H7 (cell line): Measurements from ENCODE around the gene RMRP. TPM values are rescaled to one million over a fixed set of nuclear protein-coding genes. Genes with fewer than 3 reads are reported as not detected.
A peak's percentile ranks its signal among the peaks of the same experiment; 100 is the strongest.

Experiments used
- DNase-seq: peaks from one replicate; pipeline ENCODE4 v3.0.0; 2012
- H3K27me3 ChIP-seq: 2 replicates; pipeline ENCODE4 v1.6.0; 2011; ENCODE audit warnings: mild to moderate bottlenecking, low read length; ENCODE audit not compliant: control insufficient read depth, insufficient read depth
- H3K36me3 ChIP-seq: replicated peaks from 2 replicates; pipeline ENCODE4 v1.5.1; 2011; ENCODE audit warnings: low read length; ENCODE audit not compliant: control insufficient read depth, insufficient read depth
- H3K4me3 ChIP-seq: 2 replicates; pipeline ENCODE4 v1.5.1; 2011; ENCODE audit warnings: low read depth, mild to moderate bottlenecking, control low read depth, low read length, moderate library complexity; ENCODE audit not compliant: insufficient read depth
- total RNA-seq: library from RNA; depleted of rRNA; stranded (reverse); fragments of >200 nt; shearing (Covaris generic); gene quantifications from 2 replicates; pipeline ENCODE4 v1.2.3, GENCODE V29; 2014

The RMRP gene
- total RNA-seq, 1 experiment from 2014 or later: 14,347 TPM

GRCh38 chr9:35690614-35691333 lies 33.0 kb upstream of the RMRP start:
- peaks cover 11% of the 10 kb centered on the region for H3K36me3 ChIP-seq
- peak overlapping the region; percentile 92 for H3K4me3 ChIP-seq
- peak; percentile 93 for DNase-seq
- no peaks in the 10 kb centered on the region for H3K27me3 ChIP-seq

- Histone ChIP-seq H3K36me3 (peaks cover 15% of the 10 kb centered on the region), H3K4me3 (peak overlapping the region; percentile 92), H3K27me3 (no peaks in the 10 kb centered on the region)
- DNase-seq: no peak
Observed at GRCh38 chr9:35690294-35690613, 32.4 kb upstream of the RMRP start.

GRCh38 chr9:35689542-35690293 lies 31.9 kb upstream of the RMRP start, which contains the start of gene TPM2:
TPM2 (minus strand) TSS chr9:35689925; CDS start chr9:35689817, 108 bp downstream.
- Histone ChIP-seq H3K36me3 (peaks cover 21% of the 10 kb centered on the region), H3K27me3 (no peaks in the 10 kb centered on the region), H3K4me3 (peak within 1 kb of the TSS; percentile 92)
- peak; percentile 95 for DNase-seq

GRCh38 chr9:35688558-35689541 lies 31.0 kb upstream of the RMRP start:
- DNase-seq: peak; percentile 41
- Histone ChIP-seq H3K27me3 (no peaks in the 10 kb centered on the region), H3K4me3 (peak overlapping the region; percentile 92), H3K36me3 (peaks cover 27% of the 10 kb centered on the region)

- Histone ChIP-seq H3K27me3 (no peaks in the 10 kb centered on the region), H3K4me3 (no peak overlapping the region; the same call in 1 of the 2 replicates), H3K36me3 (peaks cover 33% of the 10 kb centered on the region)
- DNase-seq: no peak
Observed at GRCh38 chr9:35687972-35688557, 30.2 kb upstream of the RMRP start.

GRCh38 chr9:35687306-35687705 lies 29.5 kb upstream of the RMRP start:
- H3K27me3 ChIP-seq: no peaks in the 10 kb centered on the region
- peaks cover 37% of the 10 kb centered on the region for H3K36me3 ChIP-seq
- no peak overlapping the region for H3K4me3 ChIP-seq

GRCh38 chr9:35686222-35687203 lies 28.7 kb upstream of the RMRP start:
- no peak for DNase-seq
- H3K4me3 ChIP-seq: no peak overlapping the region
- H3K36me3 ChIP-seq: peaks cover 37% of the 10 kb centered on the region
- H3K27me3 ChIP-seq: no peaks in the 10 kb centered on the region

More at GRCh38 chr9:35687306-35687705, 29.5 kb upstream of the RMRP start:
- peak; percentile 62 for DNase-seq

GRCh38 chr9:35685506-35685905 lies 27.7 kb upstream of the RMRP start:
- H3K36me3 ChIP-seq: peaks cover 37% of the 10 kb centered on the region
- no peak overlapping the region for H3K4me3 ChIP-seq
- no peaks in the 10 kb centered on the region for H3K27me3 ChIP-seq
- DNase-seq: no peak

GRCh38 chr9:35684921-35685320 lies 27.1 kb upstream of the RMRP start:
- H3K4me3 ChIP-seq: no peak overlapping the region
- no peaks in the 10 kb centered on the region for H3K27me3 ChIP-seq
- H3K36me3 ChIP-seq: peaks cover 37% of the 10 kb centered on the region
- DNase-seq: no peak

- no peaks in the 10 kb centered on the region for H3K27me3 ChIP-seq
- H3K36me3 ChIP-seq: peaks cover 37% of the 10 kb centered on the region
- no peak overlapping the region for H3K4me3 ChIP-seq
- no peak for DNase-seq
Observed at GRCh38 chr9:35683323-35683722, 25.5 kb upstream of the RMRP start.

- no peak overlapping the region for H3K4me3 ChIP-seq
- no peaks in the 10 kb centered on the region for H3K27me3 ChIP-seq
- H3K36me3 ChIP-seq: peaks cover 32% of the 10 kb centered on the region
- DNase-seq: no peak
Observed at GRCh38 chr9:35682520-35683315, 24.9 kb upstream of the RMRP start.

- no peaks in the 10 kb centered on the region for H3K27me3 ChIP-seq
- peaks cover 30% of the 10 kb centered on the region for H3K36me3 ChIP-seq
- no peak overlapping the region for H3K4me3 ChIP-seq
- DNase-seq: no peak
Observed at GRCh38 chr9:35682051-35682450, 24.2 kb upstream of the RMRP start.
